Measurements from ENCODE around the gene ZFAND3. TPM values are rescaled to one million over a fixed set of nuclear protein-coding genes. Genes with fewer than 3 reads are reported as not detected.
"Not testable (repeated sequence)": the region's sequence is repeated elsewhere in the genome, so short reads cannot be mapped to it uniquely, and the experiment has no call there.

ZFAND3 gene
- total RNA-seq, 1 donor from 2014 or later, result 50.7 TPM

- DNase-seq (ENCODE audit: extremely low read depth, low read depth, low spot score), result no peak
Observed at GRCh38 chr6:38033442-38033982, 214.0 kb downstream of the ZFAND3 start.

DNA sequence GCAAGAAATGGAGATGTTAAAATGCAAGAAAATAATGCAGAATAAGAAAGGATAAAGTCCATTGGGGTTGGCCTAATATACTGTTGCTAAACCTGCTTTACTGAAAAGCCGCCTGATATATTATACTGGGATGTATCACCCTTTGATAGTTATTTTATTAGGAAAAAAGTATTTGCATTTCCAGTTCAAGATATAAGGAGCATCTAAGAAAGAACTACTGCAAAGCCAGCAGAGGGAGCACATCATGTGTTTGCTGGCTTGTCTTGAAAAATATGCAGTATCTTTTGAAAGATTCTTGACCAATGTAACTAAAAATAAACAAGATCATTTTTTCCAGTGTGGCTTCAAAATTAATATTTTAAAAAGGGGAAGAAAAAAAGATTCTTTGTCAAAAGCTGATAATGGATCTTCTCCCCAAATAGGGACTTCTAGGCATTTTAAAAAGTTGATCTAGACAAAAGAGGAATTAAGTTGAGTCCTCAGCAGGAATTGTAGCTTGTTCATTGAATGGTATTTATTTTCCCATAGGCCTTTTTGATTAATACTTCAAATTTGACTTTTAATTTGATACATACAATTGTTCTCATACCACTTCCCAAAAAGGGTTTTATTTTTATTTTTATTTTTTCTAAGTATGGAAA is 214.9 kb downstream of the ZFAND3 start:
- DNase-seq (ENCODE audit: extremely low read depth, low read depth, low spot score), result peak; percentile 23

- no peak for DNase-seq (ENCODE audit: extremely low read depth, low read depth, low spot score)
Observed at GRCh38 chr6:38035478-38035877, 216.0 kb downstream of the ZFAND3 start.

DNA sequence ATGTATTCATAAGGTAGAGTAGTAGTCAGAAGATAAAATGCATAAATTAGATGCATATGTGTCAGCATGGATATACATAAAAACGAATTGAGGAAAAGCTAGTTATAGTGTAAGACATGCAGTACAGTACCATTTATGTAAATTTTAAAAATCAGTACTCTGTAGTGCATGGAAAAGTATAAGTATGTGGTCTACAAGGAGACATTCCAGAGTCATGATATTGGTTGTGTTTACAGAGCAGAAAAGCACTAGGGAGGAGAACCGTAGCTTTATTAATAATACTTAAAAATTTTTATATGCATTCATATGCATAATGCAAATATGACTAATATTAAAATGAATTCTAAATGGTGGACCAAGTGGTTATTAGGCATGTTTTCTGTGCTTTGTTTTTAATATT is 220.0 kb downstream of the ZFAND3 start:
- no peak for DNase-seq (ENCODE audit: extremely low read depth, low read depth, low spot score)

DNA sequence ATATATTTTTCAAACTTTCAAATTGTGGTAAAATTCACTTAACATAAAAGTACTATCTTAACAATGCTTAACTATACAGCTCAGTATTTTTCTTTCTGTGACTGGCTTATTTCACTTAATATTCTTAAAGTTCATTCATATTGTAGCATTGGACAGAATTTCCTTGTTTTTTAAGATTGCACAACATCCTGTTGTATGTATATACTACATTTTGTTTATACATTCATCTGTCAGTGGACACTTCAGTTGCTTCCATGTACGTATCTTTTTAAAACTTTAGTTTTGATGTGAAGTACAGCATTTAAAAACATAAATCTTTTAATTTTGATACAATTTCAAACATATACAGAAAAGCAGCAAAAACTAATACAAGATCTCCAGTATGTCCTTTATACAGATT is 220.7 kb downstream of the ZFAND3 start:
- DNase-seq (ENCODE audit: extremely low read depth, low read depth, low spot score), result no peak

GRCh38 chr6:38043259-38043753 is 223.8 kb downstream of the ZFAND3 start:
- no peak for DNase-seq (ENCODE audit: extremely low read depth, low read depth, low spot score)

GRCh38 chr6:38045701-38046305 is 226.3 kb downstream of the ZFAND3 start:
- no peak for DNase-seq (ENCODE audit: extremely low read depth, low read depth, low spot score)

DNA sequence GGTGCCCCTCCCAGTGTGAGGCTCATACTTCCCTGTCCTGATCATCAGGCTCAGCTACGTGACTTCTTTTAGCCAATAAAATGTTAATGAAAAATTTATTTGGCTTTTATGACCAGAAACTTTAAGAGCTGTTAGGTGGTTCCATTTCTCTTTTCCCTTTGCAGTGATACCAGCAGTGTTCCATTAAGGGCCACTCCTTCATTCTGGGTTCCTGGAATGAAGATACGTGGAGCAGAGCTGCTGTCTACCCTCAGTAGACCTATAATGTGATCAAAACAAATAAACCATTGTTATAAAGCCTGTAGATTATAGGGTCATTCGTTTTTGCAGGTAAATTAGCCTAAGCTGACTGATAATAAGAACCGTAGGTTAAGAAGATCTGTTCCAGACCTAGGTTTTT is 228.0 kb downstream of the ZFAND3 start:
- DNase-seq (ENCODE audit: extremely low read depth, low read depth, low spot score), result no peak

- DNase-seq (ENCODE audit: extremely low read depth, low read depth, low spot score), result not testable (repeated sequence)
Observed at GRCh38 chr6:38049861-38050397, 230.4 kb downstream of the ZFAND3 start.

DNA sequence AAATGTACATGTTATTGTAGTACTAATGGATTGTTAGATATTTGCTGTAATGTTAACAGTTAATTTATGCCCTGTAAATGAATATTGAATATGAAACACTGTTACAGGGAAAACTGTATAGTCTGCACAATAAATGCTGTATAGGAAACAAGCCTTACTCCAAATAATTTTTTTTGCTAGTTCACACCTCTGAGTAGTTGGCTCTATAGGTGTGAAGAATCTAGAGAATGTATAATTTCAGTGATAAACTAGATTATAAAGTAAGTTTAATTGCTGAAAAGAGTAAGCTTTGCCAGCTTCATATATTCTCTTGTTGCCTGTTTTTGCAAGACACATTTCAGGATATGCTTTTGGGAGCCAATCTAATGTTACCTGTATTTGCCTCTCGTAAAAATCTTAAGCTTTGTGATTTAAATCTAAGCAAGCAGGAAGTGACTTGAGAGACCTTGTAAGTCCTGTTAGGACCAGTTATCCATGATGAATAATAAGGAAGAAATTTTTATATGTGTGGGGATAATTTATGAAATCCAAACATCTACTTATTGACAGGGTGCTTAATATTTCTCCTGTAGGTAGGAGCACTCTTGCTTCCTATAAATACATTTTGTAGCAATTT is 232.4 kb downstream of the ZFAND3 start:
- DNase-seq (ENCODE audit: extremely low read depth, low read depth, low spot score), result no peak

DNA sequence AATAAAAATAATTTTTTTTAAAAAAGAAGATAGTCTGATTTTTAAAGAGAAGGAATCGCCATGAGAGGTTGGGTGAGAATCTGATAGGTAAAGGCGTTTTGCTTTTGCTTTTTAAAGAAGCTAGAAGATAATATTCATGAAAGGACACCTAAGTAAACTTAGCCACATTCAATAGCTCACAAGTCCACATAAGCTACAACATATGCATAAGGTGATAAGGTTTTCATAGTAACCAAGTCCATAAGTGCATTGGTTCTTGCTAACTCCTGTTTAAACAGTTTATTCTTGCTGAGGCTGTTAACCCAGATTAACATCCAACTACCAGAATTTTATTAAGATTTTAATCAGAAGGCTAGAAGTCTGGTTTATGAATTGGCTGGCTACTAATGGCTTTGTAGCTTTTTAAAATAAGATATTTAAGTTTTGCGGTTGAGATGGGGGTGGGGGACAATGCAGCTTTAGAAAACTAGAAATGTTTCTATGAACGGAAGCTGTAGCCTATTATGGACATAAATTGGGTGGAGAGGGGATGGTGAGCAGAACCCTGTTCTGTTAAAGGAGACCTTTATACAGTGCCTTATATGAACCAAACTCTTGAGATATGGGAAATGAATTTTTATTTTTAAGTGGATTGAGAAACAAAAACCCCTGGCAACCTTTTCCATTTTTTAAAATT is 235.1 kb downstream of the ZFAND3 start:
- DNase-seq (ENCODE audit: extremely low read depth, low read depth, low spot score), result no peak

DNA sequence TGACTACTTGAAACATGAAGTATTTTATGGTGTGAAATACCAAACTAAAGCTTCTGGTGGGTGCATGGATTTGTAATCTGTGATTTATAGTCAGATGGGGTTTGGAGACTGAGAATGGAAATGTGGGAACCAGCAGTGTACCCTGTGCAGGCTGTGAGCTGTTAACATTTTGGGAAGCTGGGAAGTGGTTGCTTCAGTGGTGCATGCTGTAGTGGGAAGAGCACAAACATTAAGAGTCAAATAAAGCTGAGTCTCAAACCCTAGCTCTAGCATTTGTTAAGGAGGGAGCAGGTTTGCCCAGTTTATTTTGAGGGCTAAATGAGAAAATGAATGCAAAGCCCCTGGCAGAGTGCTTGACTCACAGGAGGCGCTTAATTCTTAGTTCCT is 235.7 kb downstream of the ZFAND3 start:
- DNase-seq (ENCODE audit: extremely low read depth, low read depth, low spot score), result no peak

- DNase-seq (ENCODE audit: extremely low read depth, low read depth, low spot score), result no peak
Observed at GRCh38 chr6:38056361-38056760, 236.8 kb downstream of the ZFAND3 start.

GRCh38 chr6:38057994-38058393 is 238.5 kb downstream of the ZFAND3 start:
- no peak for DNase-seq (ENCODE audit: extremely low read depth, low read depth, low spot score)

- DNase-seq (ENCODE audit: extremely low read depth, low read depth, low spot score), result no peak
Observed at GRCh38 chr6:38062066-38062465, 242.5 kb downstream of the ZFAND3 start.

- DNase-seq (ENCODE audit: extremely low read depth, low read depth, low spot score), result no peak
Observed at GRCh38 chr6:38063973-38064372, 244.4 kb downstream of the ZFAND3 start.

DNA sequence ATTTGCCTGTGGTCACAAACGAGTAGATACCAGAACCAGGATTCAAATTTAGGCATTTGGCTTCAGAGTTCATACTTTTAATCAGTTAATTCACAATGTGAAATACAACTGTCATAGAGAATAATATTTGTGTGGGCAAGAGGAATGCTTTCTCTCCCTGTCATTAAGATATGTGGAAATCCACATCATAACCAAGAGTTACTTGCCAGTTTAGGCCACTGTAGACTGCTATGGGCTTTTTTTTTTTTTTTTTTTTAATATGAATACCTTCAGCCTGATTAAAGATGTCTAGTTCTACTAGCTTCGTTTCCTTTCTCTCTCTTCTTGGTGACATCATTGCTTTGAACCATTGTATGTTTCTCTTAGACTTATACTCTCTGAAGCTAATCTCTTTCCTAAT is 244.9 kb downstream of the ZFAND3 start:
- DNase-seq (ENCODE audit: extremely low read depth, low read depth, low spot score), result no peak

GRCh38 chr6:38065734-38066305 is 246.3 kb downstream of the ZFAND3 start:
- DNase-seq (ENCODE audit: extremely low read depth, low read depth, low spot score), result no peak

GRCh38 chr6:38067263-38067980 is 247.9 kb downstream of the ZFAND3 start:
- no peak for DNase-seq (ENCODE audit: extremely low read depth, low read depth, low spot score)
